Measurements from ENCODE around the gene FRMD4B. TPM values are rescaled to one million over a fixed set of nuclear protein-coding genes. Genes with fewer than 3 reads are reported as not detected.

The FRMD4B gene
- total RNA-seq, 2 donors from 2014 or later: 57.5 to 86.1 TPM

- DNase-seq (ENCODE audit: low spot score) (no peak), ATAC-seq (ENCODE audit: insufficient number of reproducible peaks, low FRiP score, low read depth) (no peak)
- TF ChIP-seq CTCF (IDR thresholded peaks at IDR 0.05): no peak
- H3K27me3 ChIP-seq (replicated peaks; ENCODE audit: insufficient read depth): no peaks in the 10 kb centered on the region
- H3K4me1 ChIP-seq (ENCODE audit: control insufficient read depth in 1 of 2, low read depth in 2 of 2): peaks cover 25 to 32% of the 10 kb centered on the region in 2 donors
- H3K36me3 ChIP-seq: no peaks in the 10 kb centered on the region
- peak overlapping the region; percentile 1 to 84 for H3K27ac ChIP-seq
- no peaks in the 10 kb centered on the region for H3K9me3 ChIP-seq
- H3K4me3 ChIP-seq: no peak overlapping the region
Observed at GRCh38 chr3:69330891-69331400, 54.9 kb downstream of the FRMD4B start.

- H3K4me3 ChIP-seq: no peak overlapping the region
Observed at GRCh38 chr3:69329892-69330291, 56.0 kb downstream of the FRMD4B start.

GRCh38 chr3:69328963-69329302 lies 57.0 kb downstream of the FRMD4B start:
- ATAC-seq (ENCODE audit: insufficient number of reproducible peaks, low FRiP score, low read depth) (no peak), DNase-seq (ENCODE audit: low spot score) (no peak)
- Histone ChIP-seq H3K27me3 (replicated peaks; ENCODE audit: insufficient read depth) (no peaks in the 10 kb centered on the region), H3K27ac (peak overlapping the region; percentile 26 to 57), H3K4me3 (no peak overlapping the region), H3K9me3 (no peaks in the 10 kb centered on the region), H3K36me3 (no peaks in the 10 kb centered on the region), H3K4me1 (ENCODE audit: control insufficient read depth in 1 of 2, low read depth in 2 of 2) (peaks cover 27 to 43% of the 10 kb centered on the region in 2 donors)
- no peak for TF ChIP-seq CTCF (IDR thresholded peaks at IDR 0.05)

More at GRCh38 chr3:69329892-69330291, 56.0 kb downstream of the FRMD4B start:
- Histone ChIP-seq H3K27me3 (replicated peaks; ENCODE audit: insufficient read depth) (no peaks in the 10 kb centered on the region), H3K4me1 (ENCODE audit: control insufficient read depth in 1 of 2, low read depth in 2 of 2) (peaks cover 30 to 41% of the 10 kb centered on the region in 2 donors), H3K9me3 (no peaks in the 10 kb centered on the region), H3K27ac (peak overlapping the region in 1 of 2 donors; percentile 84), H3K36me3 (no peaks in the 10 kb centered on the region)
- no peak for TF ChIP-seq CTCF (IDR thresholded peaks at IDR 0.05)
- ATAC-seq (ENCODE audit: insufficient number of reproducible peaks, low FRiP score, low read depth) (no peak), DNase-seq (ENCODE audit: low spot score) (no peak)

- Histone ChIP-seq H3K27me3 (replicated peaks; ENCODE audit: insufficient read depth) (no peaks in the 10 kb centered on the region), H3K4me3 (no peak overlapping the region), H3K9me3 (no peaks in the 10 kb centered on the region), H3K4me1 (ENCODE audit: control insufficient read depth in 1 of 2, low read depth in 2 of 2) (peaks cover 27 to 43% of the 10 kb centered on the region in 2 donors), H3K36me3 (no peaks in the 10 kb centered on the region), H3K27ac (peak overlapping the region; percentile 26 to 57)
- DNase-seq (ENCODE audit: low spot score): no peak
- no peak for ATAC-seq (ENCODE audit: insufficient number of reproducible peaks, low FRiP score, low read depth)
- TF ChIP-seq CTCF (IDR thresholded peaks at IDR 0.05): no peak
Observed at GRCh38 chr3:69328103-69328962, 57.6 kb downstream of the FRMD4B start.

- no peak for ATAC-seq (ENCODE audit: insufficient number of reproducible peaks, low FRiP score, low read depth)
- H3K4me3 ChIP-seq: peak overlapping the region; percentile 49
Observed at GRCh38 chr3:69326855-69327300, 59.0 kb downstream of the FRMD4B start.

More at GRCh38 chr3:69326855-69327300, 59.0 kb downstream of the FRMD4B start:
- Histone ChIP-seq H3K4me1 (ENCODE audit: control insufficient read depth in 1 of 2, low read depth in 2 of 2) (peaks cover 27 to 43% of the 10 kb centered on the region in 2 donors), H3K27me3 (replicated peaks; ENCODE audit: insufficient read depth) (no peaks in the 10 kb centered on the region), H3K27ac (peak overlapping the region; percentile 7 to 57), H3K36me3 (no peaks in the 10 kb centered on the region), H3K9me3 (no peaks in the 10 kb centered on the region)
- DNase-seq (ENCODE audit: low spot score): no peak
- TF ChIP-seq CTCF (IDR thresholded peaks at IDR 0.05): no peak
